ENCODE measurements around the gene FHAD1.

GRCh38 chr1:15351310-15351709, 104.3 kb downstream of the FHAD1 start:
- no peak for TF ChIP-seq CTCF (IDR thresholded peaks at IDR 0.05; ENCODE audit: extremely low read depth in 1 of 2, insufficient read depth in 1 of 2, low read depth in 1 of 2, low read length in 2 of 2)
- no peak for TF ChIP-seq POLR2AphosphoS5 (IDR thresholded peaks at IDR 0.05; ENCODE audit: insufficient read depth, low read depth, low read length)
- no peak for TF ChIP-seq GATA2 (IDR thresholded peaks at IDR 0.05; ENCODE audit: insufficient read depth, insufficient read length, low read depth, low read length)

All from endothelial cell of umbilical vein (primary cell).